GM15510 (cell line): Measurements from ENCODE around the gene TMEM72.

Source experiments
- POLR2A ChIP-seq: IDR thresholded peaks from 3 replicates; pipeline ENCODE4 v1.6.1; 2011; ENCODE audit warnings: borderline replicate concordance; ENCODE audit not compliant: insufficient read length; ENCODE audit errors: extremely low read depth

Gene TMEM72

GRCh38 chr10:44883593-44884331, 27.4 kb upstream of the TMEM72 start:
- no peak for TF ChIP-seq POLR2A

GRCh38 chr10:44885710-44886109, 25.4 kb upstream of the TMEM72 start:
- no peak for TF ChIP-seq POLR2A

GRCh38 chr10:44886966-44887365, 24.2 kb upstream of the TMEM72 start:
- TF ChIP-seq POLR2A, result no peak

- TF ChIP-seq POLR2A, result no peak
These were observed 22.3 kb upstream of the TMEM72 start for GRCh38 chr10:44888886-44889285.

- no peak for TF ChIP-seq POLR2A
These were observed 21.3 kb upstream of the TMEM72 start for GRCh38 chr10:44889834-44890233.

- TF ChIP-seq POLR2A, result no peak
These were observed 20.2 kb upstream of the TMEM72 start for GRCh38 chr10:44890696-44891563.

GRCh38 chr10:44891721-44892120, 19.4 kb upstream of the TMEM72 start:
- TF ChIP-seq POLR2A, result no peak

GRCh38 chr10:44893604-44894468, 17.3 kb upstream of the TMEM72 start:
- TF ChIP-seq POLR2A, result no peak

- no peak for TF ChIP-seq POLR2A
These were observed 16.4 kb upstream of the TMEM72 start for GRCh38 chr10:44894691-44895090.

- TF ChIP-seq POLR2A, result no peak
These were observed 15.9 kb upstream of the TMEM72 start for GRCh38 chr10:44895280-44895679.

- TF ChIP-seq POLR2A, result no peak
These were observed 14.1 kb upstream of the TMEM72 start for GRCh38 chr10:44897049-44897448.

- TF ChIP-seq POLR2A, result no peak
These were observed 12.5 kb upstream of the TMEM72 start for GRCh38 chr10:44898665-44899064.

GRCh38 chr10:44899450-44900080, 11.6 kb upstream of the TMEM72 start:
- no peak for TF ChIP-seq POLR2A

- no peak for TF ChIP-seq POLR2A
These were observed 8.1 kb upstream of the TMEM72 start for GRCh38 chr10:44902941-44903545.
